ENCODE data around the gene DKKL1. TPM values are rescaled to one million over a fixed set of nuclear protein-coding genes. Genes with fewer than 3 reads are reported as not detected.

DKKL1 gene
- total RNA-seq, 1 experiment from 2014 or later = 2.4 TPM

DNA sequence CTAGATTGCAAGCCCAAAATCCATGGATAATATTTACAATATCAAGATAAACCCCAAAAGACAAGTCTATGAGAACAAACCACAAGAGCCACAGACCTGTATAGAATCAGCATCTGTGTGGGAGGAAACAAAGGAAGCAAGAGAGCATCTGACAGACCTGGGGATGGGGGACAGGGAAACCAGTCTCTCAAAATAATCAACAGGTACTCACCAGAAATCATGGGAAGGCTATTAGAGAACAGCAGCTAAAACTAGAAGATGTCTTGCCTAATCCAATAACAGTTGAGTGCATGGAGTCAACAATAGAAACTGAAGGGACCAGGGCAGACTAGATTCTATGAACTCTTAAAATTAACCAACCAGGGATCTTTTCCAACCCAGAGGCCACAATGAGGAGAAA lies 47.4 kb upstream of the DKKL1 start (continued):
- TF ChIP-seq, protein P1, sequence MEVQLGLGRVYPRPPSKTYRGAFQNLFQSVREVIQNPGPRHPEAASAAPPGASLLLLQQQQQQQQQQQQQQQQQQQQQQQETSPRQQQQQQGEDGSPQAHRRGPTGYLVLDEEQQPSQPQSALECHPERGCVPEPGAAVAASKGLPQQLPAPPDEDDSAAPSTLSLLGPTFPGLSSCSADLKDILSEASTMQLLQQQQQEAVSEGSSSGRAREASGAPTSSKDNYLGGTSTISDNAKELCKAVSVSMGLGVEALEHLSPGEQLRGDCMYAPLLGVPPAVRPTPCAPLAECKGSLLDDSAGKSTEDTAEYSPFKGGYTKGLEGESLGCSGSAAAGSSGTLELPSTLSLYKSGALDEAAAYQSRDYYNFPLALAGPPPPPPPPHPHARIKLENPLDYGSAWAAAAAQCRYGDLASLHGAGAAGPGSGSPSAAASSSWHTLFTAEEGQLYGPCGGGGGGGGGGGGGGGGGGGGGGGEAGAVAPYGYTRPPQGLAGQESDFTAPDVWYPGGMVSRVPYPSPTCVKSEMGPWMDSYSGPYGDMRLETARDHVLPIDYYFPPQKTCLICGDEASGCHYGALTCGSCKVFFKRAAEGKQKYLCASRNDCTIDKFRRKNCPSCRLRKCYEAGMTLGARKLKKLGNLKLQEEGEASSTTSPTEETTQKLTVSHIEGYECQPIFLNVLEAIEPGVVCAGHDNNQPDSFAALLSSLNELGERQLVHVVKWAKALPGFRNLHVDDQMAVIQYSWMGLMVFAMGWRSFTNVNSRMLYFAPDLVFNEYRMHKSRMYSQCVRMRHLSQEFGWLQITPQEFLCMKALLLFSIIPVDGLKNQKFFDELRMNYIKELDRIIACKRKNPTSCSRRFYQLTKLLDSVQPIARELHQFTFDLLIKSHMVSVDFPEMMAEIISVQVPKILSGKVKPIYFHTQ (CRISPR knock-in tag; IDR thresholded peaks at IDR 0.05) = no peak
- TF ChIP-seq GRHL2 (CRISPR knock-in tag; IDR thresholded peaks at IDR 0.05; ENCODE audit: insufficient replicate concordance, severe bottlenecking) (no peak), ESRRA (CRISPR knock-in tag; IDR thresholded peaks at IDR 0.05; ENCODE audit: borderline replicate concordance) (no peak), SP1 (CRISPR knock-in tag; conservative IDR thresholded peaks at IDR 0.05) (no peak), TEAD1 (CRISPR knock-in tag; IDR thresholded peaks at IDR 0.05) (no peak)
- TF ChIP-seq, protein P2, sequence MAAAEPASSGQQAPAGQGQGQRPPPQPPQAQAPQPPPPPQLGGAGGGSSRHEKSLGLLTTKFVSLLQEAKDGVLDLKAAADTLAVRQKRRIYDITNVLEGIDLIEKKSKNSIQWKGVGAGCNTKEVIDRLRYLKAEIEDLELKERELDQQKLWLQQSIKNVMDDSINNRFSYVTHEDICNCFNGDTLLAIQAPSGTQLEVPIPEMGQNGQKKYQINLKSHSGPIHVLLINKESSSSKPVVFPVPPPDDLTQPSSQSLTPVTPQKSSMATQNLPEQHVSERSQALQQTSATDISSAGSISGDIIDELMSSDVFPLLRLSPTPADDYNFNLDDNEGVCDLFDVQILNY (CRISPR knock-in tag; IDR thresholded peaks at IDR 0.05) = no peak

GRCh38 chr19:49318296-49318695 lies 45.4 kb upstream of the DKKL1 start:
- Mint-ChIP-seq H3K36me3 (peaks cover 28% of the 10 kb centered on the region), H3K4me1 (no peaks in the 10 kb centered on the region), H3K4me3 (no peak overlapping the region), H3K27ac (no peak overlapping the region), H3K27me3 (ENCODE audit: low read depth) (peaks cover 12% of the 10 kb centered on the region), H3K9me3 (peaks cover 42% of the 10 kb centered on the region)
- no peak for DNase-seq (ENCODE audit: low spot score)
- ChIA-PET CTCF (interaction anchor here (1.2 to 1.7 kb wide), 2 partner anchors 9 to 17 kb away, joined by 4 to 5 read pairs; no protein-coding TSS in a partner anchor), POLR2A (no interaction called here)
- no peak for ATAC-seq
- TF ChIP-seq CREB1 (CRISPR knock-in tag; IDR thresholded peaks at IDR 0.05) (no peak), IRF2 (CRISPR knock-in tag; IDR thresholded peaks at IDR 0.05; ENCODE audit: borderline replicate concordance, low read depth) (no peak), TCF7 (CRISPR knock-in tag; IDR thresholded peaks at IDR 0.05; ENCODE audit: low read depth) (no peak), JAZF1 (CRISPR knock-in tag; IDR thresholded peaks at IDR 0.05) (no peak), NFE2L1 (CRISPR knock-in tag; IDR thresholded peaks at IDR 0.05) (no peak), ELF4 (CRISPR knock-in tag; IDR thresholded peaks at IDR 0.05; ENCODE audit: low read depth) (no peak), OVOL2 (CRISPR knock-in tag; IDR thresholded peaks at IDR 0.05; ENCODE audit: borderline replicate concordance) (no peak), NR3C1 (CRISPR knock-in tag; conservative IDR thresholded peaks at IDR 0.05; ENCODE audit: low read depth) (no peak), SMAD3 (CRISPR knock-in tag; IDR thresholded peaks at IDR 0.05; ENCODE audit: borderline replicate concordance) (no peak), NR1H2 (CRISPR knock-in tag; IDR thresholded peaks at IDR 0.05) (no peak), TEAD4 (CRISPR knock-in tag; IDR thresholded peaks at IDR 0.05) (no peak)
- TF ChIP-seq, protein P1 (CRISPR knock-in tag; IDR thresholded peaks at IDR 0.05) = no peak
- TF ChIP-seq, protein P3, sequence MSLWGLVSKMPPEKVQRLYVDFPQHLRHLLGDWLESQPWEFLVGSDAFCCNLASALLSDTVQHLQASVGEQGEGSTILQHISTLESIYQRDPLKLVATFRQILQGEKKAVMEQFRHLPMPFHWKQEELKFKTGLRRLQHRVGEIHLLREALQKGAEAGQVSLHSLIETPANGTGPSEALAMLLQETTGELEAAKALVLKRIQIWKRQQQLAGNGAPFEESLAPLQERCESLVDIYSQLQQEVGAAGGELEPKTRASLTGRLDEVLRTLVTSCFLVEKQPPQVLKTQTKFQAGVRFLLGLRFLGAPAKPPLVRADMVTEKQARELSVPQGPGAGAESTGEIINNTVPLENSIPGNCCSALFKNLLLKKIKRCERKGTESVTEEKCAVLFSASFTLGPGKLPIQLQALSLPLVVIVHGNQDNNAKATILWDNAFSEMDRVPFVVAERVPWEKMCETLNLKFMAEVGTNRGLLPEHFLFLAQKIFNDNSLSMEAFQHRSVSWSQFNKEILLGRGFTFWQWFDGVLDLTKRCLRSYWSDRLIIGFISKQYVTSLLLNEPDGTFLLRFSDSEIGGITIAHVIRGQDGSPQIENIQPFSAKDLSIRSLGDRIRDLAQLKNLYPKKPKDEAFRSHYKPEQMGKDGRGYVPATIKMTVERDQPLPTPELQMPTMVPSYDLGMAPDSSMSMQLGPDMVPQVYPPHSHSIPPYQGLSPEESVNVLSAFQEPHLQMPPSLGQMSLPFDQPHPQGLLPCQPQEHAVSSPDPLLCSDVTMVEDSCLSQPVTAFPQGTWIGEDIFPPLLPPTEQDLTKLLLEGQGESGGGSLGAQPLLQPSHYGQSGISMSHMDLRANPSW (CRISPR knock-in tag; conservative IDR thresholded peaks at IDR 0.05; ENCODE audit: low read depth) = no peak
- TF ChIP-seq, protein P4, sequence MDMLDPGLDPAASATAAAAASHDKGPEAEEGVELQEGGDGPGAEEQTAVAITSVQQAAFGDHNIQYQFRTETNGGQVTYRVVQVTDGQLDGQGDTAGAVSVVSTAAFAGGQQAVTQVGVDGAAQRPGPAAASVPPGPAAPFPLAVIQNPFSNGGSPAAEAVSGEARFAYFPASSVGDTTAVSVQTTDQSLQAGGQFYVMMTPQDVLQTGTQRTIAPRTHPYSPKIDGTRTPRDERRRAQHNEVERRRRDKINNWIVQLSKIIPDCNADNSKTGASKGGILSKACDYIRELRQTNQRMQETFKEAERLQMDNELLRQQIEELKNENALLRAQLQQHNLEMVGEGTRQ (CRISPR knock-in tag; IDR thresholded peaks at IDR 0.05) = no peak
- TF ChIP-seq, protein P5, sequence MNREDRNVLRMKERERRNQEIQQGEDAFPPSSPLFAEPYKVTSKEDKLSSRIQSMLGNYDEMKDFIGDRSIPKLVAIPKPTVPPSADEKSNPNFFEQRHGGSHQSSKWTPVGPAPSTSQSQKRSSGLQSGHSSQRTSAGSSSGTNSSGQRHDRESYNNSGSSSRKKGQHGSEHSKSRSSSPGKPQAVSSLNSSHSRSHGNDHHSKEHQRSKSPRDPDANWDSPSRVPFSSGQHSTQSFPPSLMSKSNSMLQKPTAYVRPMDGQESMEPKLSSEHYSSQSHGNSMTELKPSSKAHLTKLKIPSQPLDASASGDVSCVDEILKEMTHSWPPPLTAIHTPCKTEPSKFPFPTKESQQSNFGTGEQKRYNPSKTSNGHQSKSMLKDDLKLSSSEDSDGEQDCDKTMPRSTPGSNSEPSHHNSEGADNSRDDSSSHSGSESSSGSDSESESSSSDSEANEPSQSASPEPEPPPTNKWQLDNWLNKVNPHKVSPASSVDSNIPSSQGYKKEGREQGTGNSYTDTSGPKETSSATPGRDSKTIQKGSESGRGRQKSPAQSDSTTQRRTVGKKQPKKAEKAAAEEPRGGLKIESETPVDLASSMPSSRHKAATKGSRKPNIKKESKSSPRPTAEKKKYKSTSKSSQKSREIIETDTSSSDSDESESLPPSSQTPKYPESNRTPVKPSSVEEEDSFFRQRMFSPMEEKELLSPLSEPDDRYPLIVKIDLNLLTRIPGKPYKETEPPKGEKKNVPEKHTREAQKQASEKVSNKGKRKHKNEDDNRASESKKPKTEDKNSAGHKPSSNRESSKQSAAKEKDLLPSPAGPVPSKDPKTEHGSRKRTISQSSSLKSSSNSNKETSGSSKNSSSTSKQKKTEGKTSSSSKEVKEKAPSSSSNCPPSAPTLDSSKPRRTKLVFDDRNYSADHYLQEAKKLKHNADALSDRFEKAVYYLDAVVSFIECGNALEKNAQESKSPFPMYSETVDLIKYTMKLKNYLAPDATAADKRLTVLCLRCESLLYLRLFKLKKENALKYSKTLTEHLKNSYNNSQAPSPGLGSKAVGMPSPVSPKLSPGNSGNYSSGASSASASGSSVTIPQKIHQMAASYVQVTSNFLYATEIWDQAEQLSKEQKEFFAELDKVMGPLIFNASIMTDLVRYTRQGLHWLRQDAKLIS (CRISPR knock-in tag; IDR thresholded peaks at IDR 0.05; ENCODE audit: borderline replicate concordance) = no peak
- TF ChIP-seq, protein P6, sequence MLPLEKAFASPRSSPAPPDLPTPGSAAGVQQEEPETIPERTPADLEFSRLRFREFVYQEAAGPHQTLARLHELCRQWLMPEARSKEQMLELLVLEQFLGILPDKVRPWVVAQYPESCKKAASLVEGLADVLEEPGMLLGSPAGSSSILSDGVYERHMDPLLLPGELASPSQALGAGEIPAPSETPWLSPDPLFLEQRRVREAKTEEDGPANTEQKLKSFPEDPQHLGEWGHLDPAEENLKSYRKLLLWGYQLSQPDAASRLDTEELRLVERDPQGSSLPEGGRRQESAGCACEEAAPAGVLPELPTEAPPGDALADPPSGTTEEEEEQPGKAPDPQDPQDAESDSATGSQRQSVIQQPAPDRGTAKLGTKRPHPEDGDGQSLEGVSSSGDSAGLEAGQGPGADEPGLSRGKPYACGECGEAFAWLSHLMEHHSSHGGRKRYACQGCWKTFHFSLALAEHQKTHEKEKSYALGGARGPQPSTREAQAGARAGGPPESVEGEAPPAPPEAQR (CRISPR knock-in tag; IDR thresholded peaks at IDR 0.05) = no peak
